H1 (cell line): Measurements from ENCODE around the gene ARHGEF7. TPM values are rescaled to one million over a fixed set of nuclear protein-coding genes. Genes with fewer than 3 reads are reported as not detected.

Experiments
- CTCF ChIA-PET: fragments of 300-600 bp; sonication (Branson Sonifier 250); formaldehyde crosslinking; loops from one replicate; lab custom pipeline; 2021; ENCODE audit not compliant: partially characterized antibody; lab: Charles Lee
- POLR2A ChIA-PET: fragments of 300-600 bp; sonication (Branson Sonifier 250); formaldehyde crosslinking; loops from one replicate; lab custom pipeline; 2021; ENCODE audit warnings: inconsistent platforms; ENCODE audit not compliant: partially characterized antibody; lab: Charles Lee
- DNase-seq, 2 experiments: peaks; one replicate each; pipeline versions ENCODE4 v3.0.0 to v3.0.0-alpha.2; 2010 to 2022; ENCODE audit warnings: low spot score in 2 of 2, low read depth in 1 of 2, mixed read lengths in 1 of 2
- FAIRE-seq: peaks from 2 replicates; lab custom pipeline; 2011; peaks lifted over from hg19 to GRCh38; lab: Jason Lieb, UNC
- H2AFZ ChIP-seq: 2 replicates; pipeline ENCODE4 v1.8.1; 2012; ENCODE audit warnings: low read length, inconsistent platforms
- H2AK5ac ChIP-seq: 2 replicates; pipeline ENCODE4 v1.6.1; 2013; ENCODE audit warnings: low read depth, low read length
- H2BK120ac ChIP-seq: replicated peaks from 2 replicates; pipeline ENCODE3; 2013; ENCODE audit warnings: low read depth, low read length, inconsistent platforms
- H2BK12ac ChIP-seq: 2 replicates; pipeline ENCODE4 v1.6.1; 2013; ENCODE audit warnings: low read depth, low read length
- H2BK15ac ChIP-seq: 2 replicates; pipeline ENCODE4 v1.6.1; 2013; ENCODE audit warnings: low read length
- H2BK20ac ChIP-seq: 2 replicates; pipeline ENCODE4 v1.6.1; 2013; ENCODE audit warnings: low read length
- H2BK5ac ChIP-seq: 2 replicates; pipeline ENCODE4 v1.6.1; 2013; ENCODE audit warnings: low read depth, low read length
- H3K14ac ChIP-seq: 2 replicates; pipeline ENCODE4 v1.6.1; 2013; ENCODE audit warnings: inconsistent platforms; ENCODE audit not compliant: insufficient read length
- H3K18ac ChIP-seq: 2 replicates; pipeline ENCODE4 v1.6.1; 2013; ENCODE audit warnings: low read length; ENCODE audit errors: extremely low read depth
- H3K23ac ChIP-seq: 2 replicates; pipeline ENCODE4 v1.6.1; 2013; ENCODE audit warnings: inconsistent platforms; ENCODE audit not compliant: insufficient read length
- H3K23me2 ChIP-seq: 2 replicates; pipeline ENCODE4 v1.6.1; 2013; ENCODE audit warnings: low read depth, low read length
- H3K27ac ChIP-seq: 2 replicates; pipeline ENCODE4 v1.6.1; 2011; ENCODE audit warnings: low read depth, low read length, inconsistent platforms
- H3K27me3 ChIP-seq, 4 experiments: replicated peaks in 1 of 4; 1 replicate in 1 of 4; 2 replicates in 3 of 4; pipeline versions ENCODE4 v1.6.1 to v1.8.1; 2011 to 2013; ENCODE audit warnings: low read length in 3 of 4, mild to moderate bottlenecking in 3 of 4, inconsistent platforms in 2 of 4, mixed read lengths in 2 of 4, moderate library complexity in 1 of 4; ENCODE audit not compliant: control insufficient read depth in 3 of 4, insufficient read depth in 3 of 4; ENCODE audit errors: extremely low read depth in 1 of 4
- H3K36me3 ChIP-seq, 4 experiments: 2 replicates each; pipeline versions ENCODE4 v1.6.1 to v1.8.1; 2011 to 2013; ENCODE audit warnings: mild to moderate bottlenecking in 4 of 4, low read length in 3 of 4, moderate library complexity in 2 of 4, control low read depth in 1 of 4, inconsistent platforms in 1 of 4; ENCODE audit not compliant: insufficient read depth in 4 of 4, control insufficient read depth in 2 of 4
- H3K4ac ChIP-seq: replicated peaks from 2 replicates; pipeline ENCODE3; 2013; ENCODE audit warnings: low read length, low read depth, mixed read lengths, inconsistent platforms; ENCODE audit not compliant: insufficient read length
- H3K4me1 ChIP-seq, 4 experiments: replicated peaks in 1 of 4; 1 replicate in 1 of 4; 2 replicates in 3 of 4; pipeline versions ENCODE4 v1.6.1 to v1.8.1; 2011 to 2013; ENCODE audit warnings: low read length in 3 of 4, inconsistent platforms in 2 of 4, mixed read lengths in 1 of 4; ENCODE audit not compliant: insufficient read depth in 4 of 4, control insufficient read depth in 3 of 4
- H3K4me2 ChIP-seq, 2 experiments: 2 replicates each; pipeline versions ENCODE4 v1.6.1 to v1.8.1; 2011 to 2013; ENCODE audit warnings: low read depth in 2 of 2, low read length in 2 of 2, control low read depth in 1 of 2, inconsistent platforms in 1 of 2, mild to moderate bottlenecking in 1 of 2; ENCODE audit not compliant: insufficient read depth in 1 of 2
- H3K4me3 ChIP-seq, 4 experiments: fragments of 200-600, 300-600 bp in 1 of 4; sonication (generic), shearing (Covaris generic), sonication (Bioruptor Twin) in 1 of 4; 2 replicates each; pipeline versions ENCODE4 v1.5.1 to v1.8.1; 2011 to 2016; ENCODE audit warnings: low read length in 4 of 4, low read depth in 3 of 4, control low read depth in 2 of 4, inconsistent platforms in 2 of 4, mild to moderate bottlenecking in 2 of 4, mixed read lengths in 1 of 4, moderate library complexity in 1 of 4; ENCODE audit not compliant: insufficient read depth in 2 of 4; ENCODE audit errors: extremely low read depth in 1 of 4
- H3K56ac ChIP-seq: replicated peaks from 2 replicates; pipeline ENCODE3; 2013; ENCODE audit warnings: low read depth, mild to moderate bottlenecking, mixed read lengths, low read length, inconsistent platforms; ENCODE audit not compliant: insufficient read length
- H3K79me1 ChIP-seq: 2 replicates; pipeline ENCODE4 v1.6.1; 2013; ENCODE audit warnings: low read depth, low read length, control low read depth
- H3K79me2 ChIP-seq, 2 experiments: 2 replicates each; pipeline versions ENCODE4 v1.6.1 to v1.8.1; 2012 to 2013; ENCODE audit warnings: low read length in 2 of 2, mild to moderate bottlenecking in 2 of 2, inconsistent platforms in 1 of 2; ENCODE audit not compliant: insufficient read depth in 2 of 2, control insufficient read depth in 1 of 2
- H3K9ac ChIP-seq, 4 experiments: replicated peaks in 1 of 4; 1 replicate in 1 of 4; 2 replicates in 3 of 4; pipeline versions ENCODE4 v1.6.1 to v1.8.1; 2011 to 2013; ENCODE audit warnings: low read depth in 3 of 4, low read length in 3 of 4, control low read depth in 2 of 4, mild to moderate bottlenecking in 2 of 4, moderate library complexity in 2 of 4, inconsistent platforms in 1 of 4; ENCODE audit errors: extremely low read depth in 1 of 4
- H3K9me3 ChIP-seq, 2 experiments: 2 replicates each; pipeline versions ENCODE4 v1.6.1 to v1.8.1; 2012 to 2013; ENCODE audit warnings: mild to moderate bottlenecking in 2 of 2, moderate library complexity in 2 of 2, control low read depth in 1 of 2, inconsistent platforms in 1 of 2, low read depth in 1 of 2, low read length in 1 of 2, mixed read lengths in 1 of 2; ENCODE audit not compliant: insufficient read depth in 2 of 2
- H4K20me1 ChIP-seq, 2 experiments: replicated peaks in 1 of 2; 2 replicates each; pipeline versions ENCODE3 to v1.8.1; 2011 to 2013; ENCODE audit warnings: inconsistent platforms in 2 of 2, low read length in 2 of 2, mild to moderate bottlenecking in 1 of 2; ENCODE audit not compliant: insufficient read depth in 2 of 2, control insufficient read depth in 1 of 2
- H4K5ac ChIP-seq: 2 replicates; pipeline ENCODE4 v1.6.1; 2013; ENCODE audit warnings: low read length, low read depth, mixed read lengths, inconsistent platforms; ENCODE audit not compliant: insufficient read length
- H4K8ac ChIP-seq: 2 replicates; pipeline ENCODE4 v1.8.0; 2013; ENCODE audit warnings: mild to moderate bottlenecking, moderate library complexity, low read length, inconsistent platforms; ENCODE audit not compliant: insufficient read depth; ENCODE audit errors: extremely low read depth
- H4K91ac ChIP-seq: replicated peaks from 2 replicates; pipeline ENCODE3; 2013; ENCODE audit warnings: low read length, mixed read lengths, inconsistent platforms; ENCODE audit not compliant: insufficient read length
- CBX8 ChIP-seq: fragments of 300-800, 300-1000 bp; sonication (generic); IDR thresholded peaks from 2 replicates; pipeline ENCODE4 v1.7.1; 2016; ENCODE audit warnings: low read depth, low read length, borderline replicate concordance
- CHD1 ChIP-seq: IDR thresholded peaks from 2 replicates; pipeline ENCODE4 v1.6.1; 2012; ENCODE audit warnings: low read depth, low read length, improper control_type of control experiment
- CHD2 ChIP-seq: IDR thresholded peaks from 2 replicates; pipeline ENCODE4 v1.6.1; 2012; ENCODE audit warnings: low read length, improper control_type of control experiment
- EGR1 ChIP-seq: IDR thresholded peaks from 2 replicates; pipeline ENCODE4 v1.6.1; 2011; ENCODE audit warnings: low read depth, low read length, borderline replicate concordance
- EP300 ChIP-seq, 2 experiments: IDR thresholded peaks; 1 replicate in 1 of 2; 2 replicates in 1 of 2; pipeline ENCODE4 v1.6.1; 2011 to 2012; ENCODE audit warnings: low read depth in 2 of 2, low read length in 2 of 2, mild to moderate bottlenecking in 2 of 2, borderline replicate concordance in 1 of 2, inconsistent platforms in 1 of 2, moderate library complexity in 1 of 2
- EZH2 ChIP-seq: fragments of 200-600 bp; sonication (generic); IDR thresholded peaks from 2 replicates; pipeline ENCODE4 v1.7.1; 2012; ENCODE audit warnings: low read depth, mild to moderate bottlenecking, moderate library complexity, low read length, inconsistent platforms; ENCODE audit not compliant: severe bottlenecking
- KDM5A ChIP-seq: fragments of 200-600 bp; IDR thresholded peaks from 2 replicates; pipeline ENCODE4 v1.7.1; 2012; ENCODE audit warnings: mild to moderate bottlenecking, low read length, inconsistent platforms, mixed read lengths
- POU5F1 ChIP-seq: IDR thresholded peaks from 2 replicates; pipeline ENCODE4 v1.6.1; 2011; ENCODE audit warnings: low read depth, mild to moderate bottlenecking, low read length, moderate library complexity
- RBBP5 ChIP-seq: IDR thresholded peaks from 2 replicates; pipeline ENCODE4 v1.7.1; 2012; ENCODE audit warnings: low read depth, mild to moderate bottlenecking, inconsistent platforms, low read length, moderate library complexity, borderline replicate concordance
- RNF2 ChIP-seq: fragments of 200-900, 300-1000 bp; sonication (generic); IDR thresholded peaks from 2 replicates; pipeline ENCODE4 v1.7.1; 2016; ENCODE audit warnings: borderline replicate concordance, low read depth, mild to moderate bottlenecking, antibody characterized with exemption, low read length; ENCODE audit not compliant: poor library complexity, severe bottlenecking; ENCODE audit errors: missing control alignments
- SIRT6 ChIP-seq: IDR thresholded peaks from one replicate; pipeline ENCODE4 v1.7.1; 2012; ENCODE audit warnings: low read length, inconsistent platforms
- TAF1 ChIP-seq: IDR thresholded peaks from 2 replicates; pipeline ENCODE4 v1.6.1; 2011; ENCODE audit warnings: mild to moderate bottlenecking, low read depth, low read length
- TAF7 ChIP-seq: optimal IDR thresholded peaks from 2 replicates; pipeline ENCODE3; 2011; ENCODE audit warnings: low read depth, mild to moderate bottlenecking, inconsistent platforms, low read length, moderate library complexity, borderline replicate concordance
- TEAD4 ChIP-seq: IDR thresholded peaks from 2 replicates; pipeline ENCODE4 v1.6.1; 2012; ENCODE audit warnings: low read depth, low read length, inconsistent platforms, mixed read lengths
- WGBS, 2 experiments: shearing (Covaris generic) in 1 of 2; methylation state at CpG; one replicate each; pipeline versions ENCODE4 v1.1.6 to v1.1.7; 2013 to 2015; ENCODE audit warnings: low lambda C conversion rate in 2 of 2, mixed read lengths in 2 of 2, inconsistent platforms in 1 of 2, low coverage in 1 of 2, missing lambda C conversion rate in 1 of 2; ENCODE audit not compliant: insufficient replicate concordance in 2 of 2, insufficient coverage in 1 of 2, insufficient read length in 1 of 2; ENCODE audit errors: extremely low coverage in 1 of 2, missing lambda C conversion rate in 1 of 2; 5-methylcytosine and 5-hydroxymethylcytosine counted together
- polyA plus RNA-seq, 7 experiments: library from polyadenylated mRNA; depleted of rRNA in 3 of 7; stranded (reverse) in 5 of 7; unstranded in 2 of 7; fragments of >200 nt in 5 of 7; fragments of 200-250 nt in 2 of 7; gene quantifications; 1 replicate in 5 of 7; 2 replicates in 1 of 7; 4 replicates in 1 of 7; pipeline versions ENCODE4 v1.2.1 to v1.2.3, GENCODE V29; 2011 to 2013; ENCODE audit warnings: missing spikeins in 2 of 7, mixed read lengths in 2 of 7
- total RNA-seq: library from RNA; stranded (reverse); fragmentation: NEBNext Ultra II Directional; extraction: Animal tissue kit (Norgen Biotek cat#: 25700); gene quantifications from 2 replicates; pipeline ENCODE4 v1.2.1, GENCODE V29; 2021
- TF ChIP-seq, protein P1 (sequence below): IDR thresholded peaks from 2 replicates; pipeline ENCODE4 v1.6.1; 2012; ENCODE audit warnings: inconsistent platforms

Gene ARHGEF7
- total and polyA plus RNA-seq, 2 of the 8 experiments (the other 6 are each of a cell fraction or from before 2014, with no cell fraction given): 26.2 to 56.5 TPM

GRCh38 chr13:111131048-111131447, 15.9 kb downstream of the ARHGEF7 start:
- 80% methylated on average over 10 of the region's 10 CpGs; no CpG with 5 or more reads in 1 of the 2 experiments for WGBS, 2 experiments
- H3K14ac ChIP-seq: no peak overlapping the region
- no peaks in the 10 kb centered on the region for H3K27me3 ChIP-seq
- TF ChIP-seq KDM5A: no peak
- no peak for TF ChIP-seq CHD1
- TF ChIP-seq CBX8: no peak
- TF ChIP-seq EZH2: no peak
- TF ChIP-seq TAF1: no peak
- TF ChIP-seq EGR1: no peak
- no peak for TF ChIP-seq SIRT6
- no peak for TF ChIP-seq TEAD4
- no peak for TF ChIP-seq EP300 (IDR thresholded peaks at IDR 0.05; ENCODE audit: borderline replicate concordance in 1 of 2, low read depth in 2 of 2, low read length in 2 of 2)
- no peak for TF ChIP-seq RNF2
- no peak for TF ChIP-seq POU5F1
- no peak for TF ChIP-seq RBBP5
- TF ChIP-seq TAF7: no peak
- TF ChIP-seq, protein P1, sequence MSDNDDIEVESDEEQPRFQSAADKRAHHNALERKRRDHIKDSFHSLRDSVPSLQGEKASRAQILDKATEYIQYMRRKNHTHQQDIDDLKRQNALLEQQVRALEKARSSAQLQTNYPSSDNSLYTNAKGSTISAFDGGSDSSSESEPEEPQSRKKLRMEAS: no peak
- TF ChIP-seq CHD2: no peak
- H3K27ac ChIP-seq: no peak overlapping the region
- no peak overlapping the region for H3K18ac ChIP-seq
- H3K9me3 ChIP-seq: no peaks in the 10 kb centered on the region
- no peak overlapping the region for H3K4me2 ChIP-seq
- no peak overlapping the region for H2BK15ac ChIP-seq
- H3K56ac ChIP-seq: no peak overlapping the region
- no peak overlapping the region for H2BK5ac ChIP-seq
- H3K23me2 ChIP-seq: no peaks in the 10 kb centered on the region
- H3K4ac ChIP-seq: no peak overlapping the region
- DNase-seq (no peak), FAIRE-seq (no peak)
- no peak overlapping the region for H3K9ac ChIP-seq
- no peaks in the 10 kb centered on the region for H3K36me3 ChIP-seq
- H2BK20ac ChIP-seq: no peak overlapping the region
- POLR2A ChIA-PET: no interaction called here
- CTCF ChIA-PET: interaction anchor here (0.8 to 1.0 kb wide), 2 partner anchors 94 to 171 kb away, joined by 3 to 4 read pairs; no protein-coding TSS in a partner anchor
- H3K4me1 ChIP-seq: no peaks in the 10 kb centered on the region
- H4K8ac ChIP-seq: no peak overlapping the region
- H3K79me1 ChIP-seq: no peaks in the 10 kb centered on the region
- H4K5ac ChIP-seq: no peak overlapping the region
- no peak overlapping the region for H4K91ac ChIP-seq
- no peaks in the 10 kb centered on the region for H3K79me2 ChIP-seq
- no peaks in the 10 kb centered on the region for H4K20me1 ChIP-seq
- no peak overlapping the region for H3K4me3 ChIP-seq
- H2BK120ac ChIP-seq: no peak overlapping the region
- no peak overlapping the region for H2AK5ac ChIP-seq
- no peak overlapping the region for H3K23ac ChIP-seq
- no peak overlapping the region for H2AFZ ChIP-seq
- no peak overlapping the region for H2BK12ac ChIP-seq
